IMR-90 (cell line): Measurements from ENCODE around the gene SFSWAP. TPM values are rescaled to one million over a fixed set of nuclear protein-coding genes. Genes with fewer than 3 reads are reported as not detected.

Experiments used
- ATAC-seq: fragments of 200-7000 bp; cut with Tn5 transposase; 2 replicates; pipeline ENCODE4 v1.9.1; 2020; ENCODE audit warnings: low read depth, mild to moderate bottlenecking, moderate library complexity
- BruUV-seq: library from RNA; stranded (reverse); fragments of 400-500 nt; replicated peaks from 2 replicates; lab custom pipeline; 2021; lab: Mats Ljungman, UMichigan
- CTCF ChIA-PET: fragments of 300-600 bp; formaldehyde crosslinking; extraction: SDS; loops from one replicate; lab custom pipeline; 2021; ENCODE audit warnings: antibody characterized with exemption; lab: Yijun Ruan, JAX
- POLR2A ChIA-PET: fragments of 300-600 bp; sonication (Branson Sonifier 250); formaldehyde crosslinking; loops from one replicate; lab custom pipeline; 2022; ENCODE audit warnings: antibody characterized with exemption; ENCODE audit not compliant: unreplicated experiment; lab: Charles Lee
- DNase-seq: peaks from one replicate; pipeline ENCODE4 v3.0.0; 2013
- H2AFZ ChIP-seq: replicated peaks from 2 replicates; pipeline ENCODE3; 2013; ENCODE audit warnings: low read length, mild to moderate bottlenecking; ENCODE audit not compliant: poor library complexity
- H2AK5ac ChIP-seq: 2 replicates; pipeline ENCODE4 v1.6.1; 2013; ENCODE audit warnings: low read depth, low read length, inconsistent platforms
- H2AK9ac ChIP-seq: replicated peaks from 2 replicates; pipeline ENCODE3; 2013; ENCODE audit warnings: mild to moderate bottlenecking, low read depth, low read length, moderate library complexity; ENCODE audit not compliant: poor library complexity
- H2BK120ac ChIP-seq: 2 replicates; pipeline ENCODE4 v1.6.1; 2013; ENCODE audit warnings: low read depth, low read length, inconsistent platforms
- H2BK15ac ChIP-seq: 3 replicates; pipeline ENCODE4 v1.6.1; 2013; ENCODE audit warnings: low read depth, low read length, inconsistent platforms
- H2BK20ac ChIP-seq: 2 replicates; pipeline ENCODE4 v1.6.1; 2013; ENCODE audit warnings: low read depth, mild to moderate bottlenecking, inconsistent platforms, low read length, moderate library complexity
- H2BK5ac ChIP-seq: 2 replicates; pipeline ENCODE4 v1.6.1; 2013; ENCODE audit warnings: mild to moderate bottlenecking, low read depth, low read length, inconsistent platforms; ENCODE audit not compliant: poor library complexity, severe bottlenecking
- H3K14ac ChIP-seq: replicated peaks from 2 replicates; pipeline ENCODE4 v1.6.1; 2013; ENCODE audit warnings: low read depth, low read length, inconsistent platforms
- H3K18ac ChIP-seq: 2 replicates; pipeline ENCODE4 v1.6.1; 2013; ENCODE audit warnings: low read depth, low read length, control low read depth
- H3K23ac ChIP-seq: 2 replicates; pipeline ENCODE4 v1.6.1; 2013; ENCODE audit warnings: low read depth, low read length, inconsistent platforms
- H3K27ac ChIP-seq: 2 replicates; pipeline ENCODE4 v1.5.1; 2013; ENCODE audit warnings: mild to moderate bottlenecking, control low read depth, low read length; ENCODE audit not compliant: insufficient read depth
- H3K27me3 ChIP-seq: 2 replicates; pipeline ENCODE4 v1.6.1; 2013; ENCODE audit warnings: low read length; ENCODE audit not compliant: control insufficient read depth, insufficient read depth
- H3K36me3 ChIP-seq: 2 replicates; pipeline ENCODE4 v1.6.1; 2013; ENCODE audit warnings: low read length, mixed read lengths; ENCODE audit not compliant: control insufficient read depth, insufficient read depth
- H3K4ac ChIP-seq: 2 replicates; pipeline ENCODE4 v1.6.1; 2013; ENCODE audit warnings: low read depth, low read length, inconsistent platforms
- H3K4me1 ChIP-seq: 2 replicates; pipeline ENCODE4 v1.6.1; 2013; ENCODE audit warnings: low read length, mixed read lengths; ENCODE audit not compliant: control insufficient read depth, insufficient read depth
- H3K4me2 ChIP-seq: 2 replicates; pipeline ENCODE4 v1.6.1; 2013; ENCODE audit warnings: low read depth, mild to moderate bottlenecking, control low read depth, low read length, moderate library complexity
- H3K4me3 ChIP-seq: 2 replicates; pipeline ENCODE4 v1.5.1; 2013; ENCODE audit warnings: low read depth, mild to moderate bottlenecking, control low read depth, low read length, moderate library complexity; ENCODE audit not compliant: insufficient read depth
- H3K56ac ChIP-seq: 2 replicates; pipeline ENCODE4 v1.6.1; 2013; ENCODE audit warnings: low read length, inconsistent platforms; ENCODE audit not compliant: insufficient read depth; ENCODE audit errors: extremely low read depth
- H3K79me1 ChIP-seq, 2 experiments: 2 replicates each; pipeline ENCODE4 v1.6.1; 2013; ENCODE audit warnings: low read length in 2 of 2, inconsistent platforms in 1 of 2, low read depth in 1 of 2
- H3K9ac ChIP-seq: 2 replicates; pipeline ENCODE4 v1.6.1; 2013; ENCODE audit warnings: low read depth, low read length, control low read depth
- H3K9me1 ChIP-seq: 2 replicates; pipeline ENCODE4 v1.6.1; 2013; ENCODE audit warnings: low read length, inconsistent platforms; ENCODE audit not compliant: insufficient read depth
- H3K9me3 ChIP-seq: 2 replicates; pipeline ENCODE4 v1.6.1; 2013; ENCODE audit warnings: low read length; ENCODE audit not compliant: control insufficient read depth, insufficient read depth
- H4K20me1 ChIP-seq: 2 replicates; pipeline ENCODE4 v1.6.1; 2013; ENCODE audit warnings: low read length, inconsistent platforms; ENCODE audit not compliant: insufficient read depth
- H4K5ac ChIP-seq: 2 replicates; pipeline ENCODE4 v1.6.1; 2013; ENCODE audit warnings: mild to moderate bottlenecking, low read depth, low read length, control low read depth
- H4K8ac ChIP-seq, 2 experiments: 2 replicates each; pipeline ENCODE4 v1.6.1; 2013; ENCODE audit warnings: low read depth in 2 of 2, low read length in 2 of 2, control low read depth in 1 of 2, inconsistent platforms in 1 of 2
- H4K91ac ChIP-seq: 2 replicates; pipeline ENCODE4 v1.6.1; 2013; ENCODE audit warnings: low read depth, low read length, inconsistent platforms; ENCODE audit not compliant: insufficient read depth
- BHLHE40 ChIP-seq: fragments of 150-350 bp; IDR thresholded peaks from 2 replicates; pipeline ENCODE4 v1.6.1; 2016; ENCODE audit warnings: mild to moderate bottlenecking, low read depth, low read length
- CHD1 ChIP-seq: IDR thresholded peaks from 2 replicates; pipeline ENCODE4 v1.6.1; 2012; ENCODE audit warnings: low read depth, low read length, improper control_type of control experiment
- CTCF ChIP-seq: conservative IDR thresholded peaks from 2 replicates; pipeline ENCODE4 v1.5.1; 2012; ENCODE audit warnings: mild to moderate bottlenecking, low read depth, low read length, improper control_type of control experiment
- FOS ChIP-seq: fragments of 150-350 bp; IDR thresholded peaks from 2 replicates; pipeline ENCODE4 v1.6.1; 2016; ENCODE audit warnings: low read depth, low read length
- MAFK ChIP-seq: IDR thresholded peaks from 2 replicates; pipeline ENCODE4 v1.6.1; 2012; ENCODE audit warnings: low read depth, low read length, improper control_type of control experiment
- NFE2L2 ChIP-seq: fragments of 150-350 bp; IDR thresholded peaks from 2 replicates; pipeline ENCODE4 v1.6.1; 2016; ENCODE audit warnings: low read depth, mild to moderate bottlenecking, low read length
- POLR2A ChIP-seq: IDR thresholded peaks from 2 replicates; pipeline ENCODE4 v1.6.1; 2012; ENCODE audit warnings: mild to moderate bottlenecking, low read depth, low read length
- RAD21 ChIP-seq: IDR thresholded peaks from 2 replicates; pipeline ENCODE4 v1.6.1; 2012; ENCODE audit warnings: low read length, improper control_type of control experiment
- RCOR1 ChIP-seq: IDR thresholded peaks from 2 replicates; pipeline ENCODE4 v1.6.1; 2012; ENCODE audit warnings: mild to moderate bottlenecking, low read length, improper control_type of control experiment; ENCODE audit not compliant: insufficient replicate concordance
- RFX5 ChIP-seq: IDR thresholded peaks from 2 replicates; pipeline ENCODE4 v1.8.0; 2012; ENCODE audit warnings: low read depth, mild to moderate bottlenecking, low read length, moderate library complexity
- USF2 ChIP-seq: fragments of 150-350 bp; IDR thresholded peaks from 2 replicates; pipeline ENCODE4 v1.6.1; 2017; ENCODE audit warnings: mild to moderate bottlenecking, antibody characterized with exemption, low read length, low read depth
- WGBS, 2 experiments: methylation state at CpG; one replicate each; pipeline versions ENCODE4 v1.1.5 to v1.1.7; 2013; ENCODE audit warnings: missing lambda C conversion rate in 2 of 2; ENCODE audit not compliant: insufficient read length in 1 of 2; ENCODE audit errors: extremely low coverage in 2 of 2; 5-methylcytosine and 5-hydroxymethylcytosine counted together
- dilution Hi-C: fragments of 300-500 bp; cut with HindIII; formaldehyde crosslinking; loops from one replicate; pipeline ENCODE4 v1.14.3; 2018; ENCODE audit warnings: low sequenced_read_pairs; ENCODE audit not compliant: unreplicated experiment
- in situ Hi-C: fragments of 300-500 bp; cut with MboI; formaldehyde crosslinking; loops from 3 replicates; pipeline ENCODE4 v1.14.3; 2019; ENCODE audit warnings: low sequenced_read_pairs, inconsistent platforms, mixed read lengths
- intact Hi-C: fragments of 100-400 bp; cut with micrococcal nuclease; formaldehyde crosslinking; loops from 2 replicates; pipeline ENCODE4 v1.10.0; 2022
- polyA plus RNA-seq, 3 experiments: library from polyadenylated mRNA; depleted of rRNA; stranded (reverse); fragments of >200 nt; gene quantifications; 2 replicates each; pipeline ENCODE4 v1.2.3, GENCODE V29; 2012; ENCODE audit warnings: low replicate concordance in 1 of 3
- total RNA-seq: library from RNA; depleted of rRNA; stranded (reverse); fragments of >200 nt; gene quantifications from 2 replicates; pipeline ENCODE4 v1.2.3, GENCODE V29; 2012

The SFSWAP gene
- total and polyA plus RNA-seq, 2 of the 4 experiments (the other 2 are of a cell fraction), result 19.7 to 22.4 TPM

GRCh38 chr12:131688845-131689154, 22.1 kb upstream of the SFSWAP start:
- H3K4me3 ChIP-seq, result no peak overlapping the region
- H3K27ac ChIP-seq, result no peak overlapping the region
- no peak overlapping the region for H3K9ac ChIP-seq
- no peak overlapping the region for H3K18ac ChIP-seq
- H3K9me3 ChIP-seq, result peaks cover 9% of the 10 kb centered on the region; the same call in 1 of the 2 replicates
- dilution Hi-C loops (no loop called here), in situ Hi-C loops (no loop called here), intact Hi-C loops (no loop called here)
- no peak overlapping the region for H3K4me2 ChIP-seq
- H4K91ac ChIP-seq, result no peak overlapping the region
- ATAC-seq (no peak), DNase-seq (no peak)
- no peak overlapping the region for H4K8ac ChIP-seq
- no peak overlapping the region for H3K56ac ChIP-seq
- H3K79me1 ChIP-seq, result no peaks in the 10 kb centered on the region
- no peak overlapping the region for H2BK20ac ChIP-seq
- H3K23ac ChIP-seq, result no peak overlapping the region
- H3K4me1 ChIP-seq, result no peaks in the 10 kb centered on the region
- ChIA-PET POLR2A (no interaction called here), CTCF (no interaction called here)
- H4K5ac ChIP-seq, result no peak overlapping the region
- no peaks in the 10 kb centered on the region for H4K20me1 ChIP-seq
- 61 to 100% methylated on average over 3 of the region's 3 CpGs for WGBS, 2 experiments
- H2AFZ ChIP-seq, result no peak overlapping the region
- H2AK5ac ChIP-seq, result no peak overlapping the region
- H3K14ac ChIP-seq, result no peak overlapping the region
- no peaks in the 10 kb centered on the region for H3K36me3 ChIP-seq
- H2BK5ac ChIP-seq, result peak overlapping the region; percentile 54
- H3K27me3 ChIP-seq, result no peaks in the 10 kb centered on the region
- no peak overlapping the region for H3K4ac ChIP-seq
- no TSS peak for BruUV-seq
- H2AK9ac ChIP-seq, result no peak overlapping the region
- H3K9me1 ChIP-seq, result no peaks in the 10 kb centered on the region
- H2BK15ac ChIP-seq, result no peak overlapping the region
- TF ChIP-seq BHLHE40, result no peak
- TF ChIP-seq RAD21, result no peak
- TF ChIP-seq CTCF, result no peak
- TF ChIP-seq NFE2L2, result no peak
- TF ChIP-seq RCOR1, result no peak
- no peak for TF ChIP-seq POLR2A
- no peak for TF ChIP-seq RFX5
- TF ChIP-seq CHD1, result no peak
- no peak for TF ChIP-seq FOS
- no peak for TF ChIP-seq USF2
- no peak for TF ChIP-seq MAFK
- H2BK120ac ChIP-seq, result no peak overlapping the region
